Measurements from ENCODE around the gene WDR70. TPM values are rescaled to one million over a fixed set of nuclear protein-coding genes. Genes with fewer than 3 reads are reported as not detected.

Gene WDR70
- total and polyA plus RNA-seq, 10 of the 15 experiments (the other 5 are each of a cell fraction or from before 2014, with no cell fraction given): 10.9 to 33.6 (median 29.1) TPM

DNA sequence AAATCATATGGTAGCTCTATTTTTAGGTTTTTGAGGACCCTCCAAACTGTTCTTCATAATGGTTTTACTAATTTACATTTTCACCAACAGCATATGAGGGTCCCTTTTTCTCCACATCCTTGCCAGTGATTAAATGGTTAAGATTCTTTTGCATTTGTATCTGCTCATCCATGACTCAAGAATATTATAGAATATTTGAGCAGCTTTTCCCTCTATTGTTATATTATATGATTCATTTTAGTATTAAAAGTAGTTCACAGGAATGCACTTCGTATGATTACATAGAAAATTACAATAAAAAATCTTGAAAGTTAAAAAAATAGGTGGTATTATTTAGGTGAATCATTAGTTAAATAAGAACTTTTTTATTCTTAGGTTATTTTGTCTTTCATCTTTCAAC is 140.7 kb downstream of the WDR70 start:
- WGBS (ENCODE audit: insufficient coverage, insufficient replicate concordance, low lambda C conversion rate, missing lambda C conversion rate): 97% methylated on average over 1 of the region's 1 CpG

More for the DNA sequence above, 140.7 kb downstream of the WDR70 start:
- CTCF ChIA-PET: no interaction called here
- intact Hi-C loops (cut with micrococcal nuclease; ENCODE audit: unreplicated experiment) (no loop called here), in situ Hi-C loops (cut with MboI) (no loop called here)
- DNase-seq (ENCODE audit: low read depth, low spot score): no peak
- POLR2A ChIA-PET: no interaction called here
- SMC1A ChIA-PET (ENCODE audit: uncharacterized antibody, unreplicated experiment): no interaction called here
- Histone ChIP-seq H3K4me3 (no peak overlapping the region), H3K27me3 (replicated peaks in 1 of 2; ENCODE audit: control insufficient read depth in 2 of 2, insufficient read depth in 2 of 2, low read length in 1 of 2) (no peaks in the 10 kb centered on the region), H3K4me2 (ENCODE audit: control insufficient read depth, insufficient read depth) (no peak overlapping the region), H3K9ac (ENCODE audit: control insufficient read depth, insufficient read depth, low read length) (no peak overlapping the region), H3K27ac (ENCODE audit: control insufficient read depth, insufficient read depth) (no peak overlapping the region), H3K79me2 (ENCODE audit: control insufficient read depth, insufficient read depth, low read length) (no peaks in the 10 kb centered on the region), H3K9me3 (replicated peaks; ENCODE audit: control insufficient read depth, insufficient read depth, low read length) (no peaks in the 10 kb centered on the region; the same call in 2 of the 3 replicates), H4K20me1 (ENCODE audit: control insufficient read depth, insufficient read depth) (no peaks in the 10 kb centered on the region), H3K4me1 (ENCODE audit: control insufficient read depth, insufficient read depth, low read length) (no peaks in the 10 kb centered on the region), H2AFZ (ENCODE audit: control insufficient read depth, low read depth, low read length) (no peak overlapping the region), H3K36me3 (ENCODE audit: control insufficient read depth in 2 of 2, insufficient read depth in 2 of 2, low read length in 1 of 2) (no peaks in the 10 kb centered on the region; a peak in 1 of 4 replicates)
- FAIRE-seq: no peak
- TF ChIP-seq, protein P1, sequence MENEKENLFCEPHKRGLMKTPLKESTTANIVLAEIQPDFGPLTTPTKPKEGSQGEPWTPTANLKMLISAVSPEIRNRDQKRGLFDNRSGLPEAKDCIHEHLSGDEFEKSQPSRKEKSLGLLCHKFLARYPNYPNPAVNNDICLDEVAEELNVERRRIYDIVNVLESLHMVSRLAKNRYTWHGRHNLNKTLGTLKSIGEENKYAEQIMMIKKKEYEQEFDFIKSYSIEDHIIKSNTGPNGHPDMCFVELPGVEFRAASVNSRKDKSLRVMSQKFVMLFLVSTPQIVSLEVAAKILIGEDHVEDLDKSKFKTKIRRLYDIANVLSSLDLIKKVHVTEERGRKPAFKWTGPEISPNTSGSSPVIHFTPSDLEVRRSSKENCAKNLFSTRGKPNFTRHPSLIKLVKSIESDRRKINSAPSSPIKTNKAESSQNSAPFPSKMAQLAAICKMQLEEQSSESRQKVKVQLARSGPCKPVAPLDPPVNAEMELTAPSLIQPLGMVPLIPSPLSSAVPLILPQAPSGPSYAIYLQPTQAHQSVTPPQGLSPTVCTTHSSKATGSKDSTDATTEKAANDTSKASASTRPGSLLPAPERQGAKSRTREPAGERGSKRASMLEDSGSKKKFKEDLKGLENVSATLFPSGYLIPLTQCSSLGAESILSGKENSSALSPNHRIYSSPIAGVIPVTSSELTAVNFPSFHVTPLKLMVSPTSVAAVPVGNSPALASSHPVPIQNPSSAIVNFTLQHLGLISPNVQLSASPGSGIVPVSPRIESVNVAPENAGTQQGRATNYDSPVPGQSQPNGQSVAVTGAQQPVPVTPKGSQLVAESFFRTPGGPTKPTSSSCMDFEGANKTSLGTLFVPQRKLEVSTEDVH (IDR thresholded peaks at IDR 0.05; ENCODE audit: low read depth, partially characterized antibody): no peak
- TF ChIP-seq POU2F2 (IDR thresholded peaks at IDR 0.05; ENCODE audit: borderline replicate concordance, low read depth, low read length) (no peak), MYB (IDR thresholded peaks at IDR 0.05; ENCODE audit: borderline replicate concordance, low read depth, low read length) (no peak), WRNIP1 (IDR thresholded peaks at IDR 0.05; ENCODE audit: borderline replicate concordance, low read depth, low read length) (no peak), SIN3A (IDR thresholded peaks at IDR 0.05; ENCODE audit: low read depth, low read length) (no peak), MYC (IDR thresholded peaks at IDR 0.05; ENCODE audit: insufficient read depth, insufficient read length, insufficient replicate concordance, low read length, severe bottlenecking) (no peak), JUND (IDR thresholded peaks at IDR 0.05; ENCODE audit: low read depth, low read length) (no peak), BCL11A (IDR thresholded peaks at IDR 0.05; ENCODE audit: low read depth, low read length) (no peak), IKZF2 (IDR thresholded peaks at IDR 0.05) (no peak), ZNF622 (IDR thresholded peaks at IDR 0.05) (no peak)
- TF ChIP-seq, protein P2, sequence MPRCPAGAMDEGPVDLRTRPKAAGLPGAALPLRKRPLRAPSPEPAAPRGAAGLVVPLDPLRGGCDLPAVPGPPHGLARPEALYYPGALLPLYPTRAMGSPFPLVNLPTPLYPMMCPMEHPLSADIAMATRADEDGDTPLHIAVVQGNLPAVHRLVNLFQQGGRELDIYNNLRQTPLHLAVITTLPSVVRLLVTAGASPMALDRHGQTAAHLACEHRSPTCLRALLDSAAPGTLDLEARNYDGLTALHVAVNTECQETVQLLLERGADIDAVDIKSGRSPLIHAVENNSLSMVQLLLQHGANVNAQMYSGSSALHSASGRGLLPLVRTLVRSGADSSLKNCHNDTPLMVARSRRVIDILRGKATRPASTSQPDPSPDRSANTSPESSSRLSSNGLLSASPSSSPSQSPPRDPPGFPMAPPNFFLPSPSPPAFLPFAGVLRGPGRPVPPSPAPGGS (IDR thresholded peaks at IDR 0.05; ENCODE audit: borderline replicate concordance, insufficient read depth, low read depth, low read length, poor library complexity, severe bottlenecking): no peak
- TF ChIP-seq, protein P3, sequence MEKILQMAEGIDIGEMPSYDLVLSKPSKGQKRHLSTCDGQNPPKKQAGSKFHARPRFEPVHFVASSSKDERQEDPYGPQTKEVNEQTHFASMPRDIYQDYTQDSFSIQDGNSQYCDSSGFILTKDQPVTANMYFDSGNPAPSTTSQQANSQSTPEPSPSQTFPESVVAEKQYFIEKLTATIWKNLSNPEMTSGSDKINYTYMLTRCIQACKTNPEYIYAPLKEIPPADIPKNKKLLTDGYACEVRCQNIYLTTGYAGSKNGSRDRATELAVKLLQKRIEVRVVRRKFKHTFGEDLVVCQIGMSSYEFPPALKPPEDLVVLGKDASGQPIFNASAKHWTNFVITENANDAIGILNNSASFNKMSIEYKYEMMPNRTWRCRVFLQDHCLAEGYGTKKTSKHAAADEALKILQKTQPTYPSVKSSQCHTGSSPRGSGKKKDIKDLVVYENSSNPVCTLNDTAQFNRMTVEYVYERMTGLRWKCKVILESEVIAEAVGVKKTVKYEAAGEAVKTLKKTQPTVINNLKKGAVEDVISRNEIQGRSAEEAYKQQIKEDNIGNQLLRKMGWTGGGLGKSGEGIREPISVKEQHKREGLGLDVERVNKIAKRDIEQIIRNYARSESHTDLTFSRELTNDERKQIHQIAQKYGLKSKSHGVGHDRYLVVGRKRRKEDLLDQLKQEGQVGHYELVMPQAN (conservative IDR thresholded peaks at IDR 0.05): no peak
- TF ChIP-seq, protein P4, sequence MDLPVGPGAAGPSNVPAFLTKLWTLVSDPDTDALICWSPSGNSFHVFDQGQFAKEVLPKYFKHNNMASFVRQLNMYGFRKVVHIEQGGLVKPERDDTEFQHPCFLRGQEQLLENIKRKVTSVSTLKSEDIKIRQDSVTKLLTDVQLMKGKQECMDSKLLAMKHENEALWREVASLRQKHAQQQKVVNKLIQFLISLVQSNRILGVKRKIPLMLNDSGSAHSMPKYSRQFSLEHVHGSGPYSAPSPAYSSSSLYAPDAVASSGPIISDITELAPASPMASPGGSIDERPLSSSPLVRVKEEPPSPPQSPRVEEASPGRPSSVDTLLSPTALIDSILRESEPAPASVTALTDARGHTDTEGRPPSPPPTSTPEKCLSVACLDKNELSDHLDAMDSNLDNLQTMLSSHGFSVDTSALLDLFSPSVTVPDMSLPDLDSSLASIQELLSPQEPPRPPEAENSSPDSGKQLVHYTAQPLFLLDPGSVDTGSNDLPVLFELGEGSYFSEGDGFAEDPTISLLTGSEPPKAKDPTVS (IDR thresholded peaks at IDR 0.05; ENCODE audit: low read depth, low read length): no peak
- ATAC-seq: no peak
- BruUV-seq (replicated peaks): no TSS peak
- RAD21 ChIA-PET (ENCODE audit: unreplicated experiment): no interaction called here

All from GM12878 (cell line).